Measurements from ENCODE around the gene FAR1.

FAR1 gene

GRCh38 chr11:13775471-13775870 is 107.0 kb downstream of the FAR1 start:
- Histone ChIP-seq H3K27ac (ENCODE audit: low read depth, low read length) (no peak overlapping the region), H3K27me3 (ENCODE audit: control insufficient read depth, insufficient read depth, low read length) (no peaks in the 10 kb centered on the region), H3K4me3 (ENCODE audit: low read length) (no peak overlapping the region), H3K36me3 (ENCODE audit: control insufficient read depth, insufficient read depth, low read length) (no peaks in the 10 kb centered on the region), H3K9ac (ENCODE audit: low read length) (no peak overlapping the region), H3K4me1 (ENCODE audit: control insufficient read depth, insufficient read depth, low read length) (no peaks in the 10 kb centered on the region)

DNA sequence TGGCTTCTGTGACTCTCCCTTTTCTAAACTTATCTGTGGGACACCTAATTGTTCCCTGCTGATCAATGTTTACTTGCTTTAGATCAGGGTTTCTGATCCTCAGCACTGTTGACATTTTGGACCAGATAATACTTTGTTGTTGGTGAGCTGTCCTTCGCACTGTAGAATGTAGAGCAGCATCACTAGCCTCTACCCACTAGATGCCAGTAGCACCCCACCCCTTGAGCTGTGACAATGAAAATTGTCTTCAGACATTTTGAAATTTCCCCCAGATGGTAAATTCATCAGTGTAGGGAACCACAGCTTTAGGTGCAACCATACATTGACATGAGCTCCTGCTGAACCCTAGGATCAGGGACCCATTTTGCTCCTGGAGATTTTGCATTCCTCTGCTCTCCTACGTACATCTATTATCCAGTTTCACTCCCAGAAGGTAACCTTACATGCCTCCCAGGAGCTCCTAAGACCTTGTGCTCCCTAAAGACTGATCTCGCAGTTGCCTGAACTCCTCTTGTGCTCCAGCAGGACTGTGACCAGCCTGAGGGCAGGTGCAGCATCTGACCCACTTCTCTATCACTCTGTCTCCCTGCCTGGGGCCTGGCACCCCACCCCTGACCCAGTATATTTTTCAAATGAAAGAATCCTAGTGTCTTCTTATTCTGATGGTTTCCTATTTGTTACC is 107.8 kb downstream of the FAR1 start:
- H3K27me3 ChIP-seq (ENCODE audit: control insufficient read depth, insufficient read depth, low read length), result no peaks in the 10 kb centered on the region
- no peaks in the 10 kb centered on the region for H3K36me3 ChIP-seq (ENCODE audit: control insufficient read depth, insufficient read depth, low read length)
- no peak overlapping the region for H3K9ac ChIP-seq (ENCODE audit: low read length)

DNA sequence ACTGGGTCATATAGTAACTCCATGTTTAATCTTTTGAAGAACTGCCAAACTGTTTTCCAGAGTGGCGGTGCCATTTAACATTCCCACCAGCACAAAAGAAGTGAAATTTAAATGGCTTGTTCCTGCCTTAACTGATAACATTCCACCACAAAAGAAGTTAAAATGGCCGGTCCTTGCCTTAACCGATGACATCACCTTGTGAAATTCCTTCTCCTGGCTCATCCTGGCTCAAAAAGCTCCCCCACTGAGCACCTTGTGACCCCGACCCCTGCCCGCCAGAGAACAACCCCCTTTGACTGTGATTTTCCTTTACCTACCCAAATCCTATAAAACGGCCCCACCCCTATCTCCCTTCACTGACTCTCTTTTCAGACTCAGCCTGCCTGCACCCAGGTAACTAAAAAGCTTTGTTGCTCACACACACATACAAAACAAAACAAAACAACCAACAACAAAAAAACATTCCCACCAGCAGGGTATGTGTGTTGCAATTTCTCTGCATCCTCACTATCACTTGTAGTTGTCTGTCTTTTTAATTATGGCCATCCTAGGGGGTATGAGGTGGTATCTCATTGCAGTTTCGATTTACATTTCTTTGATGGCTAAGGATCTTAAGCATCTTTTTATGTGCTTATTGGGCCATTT is 109.0 kb downstream of the FAR1 start:
- no peaks in the 10 kb centered on the region for H3K4me1 ChIP-seq (ENCODE audit: control insufficient read depth, insufficient read depth, low read length)
- no peak overlapping the region for H3K27ac ChIP-seq (ENCODE audit: low read depth, low read length)
- H3K4me3 ChIP-seq (ENCODE audit: low read length), result no peak overlapping the region

More for the DNA sequence above, 107.8 kb downstream of the FAR1 start:
- H3K4me3 ChIP-seq (ENCODE audit: low read length), result no peak overlapping the region
- no peak overlapping the region for H3K27ac ChIP-seq (ENCODE audit: low read depth, low read length)
- no peaks in the 10 kb centered on the region for H3K4me1 ChIP-seq (ENCODE audit: control insufficient read depth, insufficient read depth, low read length)

GRCh38 chr11:13778345-13778744 is 109.9 kb downstream of the FAR1 start:
- Histone ChIP-seq H3K27me3 (ENCODE audit: control insufficient read depth, insufficient read depth, low read length) (no peaks in the 10 kb centered on the region), H3K9ac (ENCODE audit: low read length) (no peak overlapping the region), H3K27ac (ENCODE audit: low read depth, low read length) (no peak overlapping the region), H3K4me1 (ENCODE audit: control insufficient read depth, insufficient read depth, low read length) (no peaks in the 10 kb centered on the region), H3K36me3 (ENCODE audit: control insufficient read depth, insufficient read depth, low read length) (no peaks in the 10 kb centered on the region), H3K4me3 (ENCODE audit: low read length) (no peak overlapping the region)

More for the DNA sequence above, 109.0 kb downstream of the FAR1 start:
- Histone ChIP-seq H3K9ac (ENCODE audit: low read length) (no peak overlapping the region), H3K27me3 (ENCODE audit: control insufficient read depth, insufficient read depth, low read length) (no peaks in the 10 kb centered on the region), H3K36me3 (ENCODE audit: control insufficient read depth, insufficient read depth, low read length) (no peaks in the 10 kb centered on the region)

DNA sequence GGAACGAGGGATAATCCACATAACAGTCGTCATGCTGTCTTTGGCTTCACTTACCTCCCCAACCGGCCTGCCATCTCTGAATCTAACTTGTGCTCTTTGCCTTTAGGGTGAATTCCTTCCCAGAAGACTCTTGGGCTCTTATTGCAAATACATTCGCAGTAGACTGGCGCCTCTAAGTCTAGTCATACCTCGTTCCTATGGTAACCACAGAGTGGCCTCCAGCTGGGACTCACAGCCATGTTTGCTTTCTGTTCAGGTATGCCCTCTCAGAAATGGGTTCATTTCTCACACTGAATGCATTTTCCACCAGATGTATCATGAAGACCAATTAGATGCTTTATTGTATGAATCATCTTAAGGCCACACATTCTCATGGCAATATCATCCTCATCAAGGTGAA is 112.7 kb downstream of the FAR1 start:
- no peak overlapping the region for H3K9ac ChIP-seq (ENCODE audit: low read length)
- H3K4me1 ChIP-seq (ENCODE audit: control insufficient read depth, insufficient read depth, low read length), result no peaks in the 10 kb centered on the region
- no peaks in the 10 kb centered on the region for H3K36me3 ChIP-seq (ENCODE audit: control insufficient read depth, insufficient read depth, low read length)
- no peaks in the 10 kb centered on the region for H3K27me3 ChIP-seq (ENCODE audit: control insufficient read depth, insufficient read depth, low read length)
- no peak overlapping the region for H3K4me3 ChIP-seq (ENCODE audit: low read length)
- no peak overlapping the region for H3K27ac ChIP-seq (ENCODE audit: low read depth, low read length)

All from rectal smooth muscle tissue (tissue), 1 donor.